ENCODE results near the gene DNER. TPM values are rescaled to one million over a fixed set of nuclear protein-coding genes. Genes with fewer than 3 reads are reported as not detected.

Gene DNER
- total and polyA plus RNA-seq, 2 experiments from 2014 or later = not detected

GRCh38 chr2:229610872-229611271, 103.5 kb downstream of the DNER start:
- DNase-seq (ENCODE audit: low read depth in 1 of 2, low spot score in 1 of 2) = peak in 1 of 2 donors; percentile 48
- Histone ChIP-seq H3K4me1 (ENCODE audit: low read depth) (no peaks in the 10 kb centered on the region), H3K36me3 (no peaks in the 10 kb centered on the region), H3K4me3 (no peak overlapping the region), H3K27ac (no peak overlapping the region), H3K9me3 (ENCODE audit: low read depth) (no peaks in the 10 kb centered on the region), H3K27me3 (no peaks in the 10 kb centered on the region)
- TF ChIP-seq CTCF (IDR thresholded peaks at IDR 0.05; ENCODE audit: low read depth, low read length) = no peak

- Histone ChIP-seq H3K27ac (no peak overlapping the region), H3K36me3 (no peaks in the 10 kb centered on the region), H3K27me3 (no peaks in the 10 kb centered on the region), H3K4me1 (ENCODE audit: low read depth) (no peaks in the 10 kb centered on the region), H3K4me3 (no peak overlapping the region), H3K9me3 (ENCODE audit: low read depth) (no peaks in the 10 kb centered on the region)
- no peak for TF ChIP-seq CTCF (IDR thresholded peaks at IDR 0.05; ENCODE audit: low read depth, low read length)
- peak in 1 of 2 donors; percentile 65 for DNase-seq (ENCODE audit: low read depth in 1 of 2, low spot score in 1 of 2)
These were observed 104.0 kb downstream of the DNER start for GRCh38 chr2:229610333-229610732.

GRCh38 chr2:229601936-229602335, 112.4 kb downstream of the DNER start:
- H3K27ac ChIP-seq = no peak overlapping the region
- TF ChIP-seq CTCF (IDR thresholded peaks at IDR 0.05; ENCODE audit: low read depth, low read length) = no peak
- no peaks in the 10 kb centered on the region for H3K4me1 ChIP-seq (ENCODE audit: low read depth)
- H3K27me3 ChIP-seq = no peaks in the 10 kb centered on the region
- no peak overlapping the region for H3K4me3 ChIP-seq
- no peak for DNase-seq (ENCODE audit: low read depth in 1 of 2, low spot score in 1 of 2)
- H3K36me3 ChIP-seq = no peaks in the 10 kb centered on the region
- no peaks in the 10 kb centered on the region for H3K9me3 ChIP-seq (ENCODE audit: low read depth)

- H3K36me3 ChIP-seq = no peaks in the 10 kb centered on the region
- TF ChIP-seq CTCF (IDR thresholded peaks at IDR 0.05; ENCODE audit: low read depth, low read length) = no peak
- no peak overlapping the region for H3K4me3 ChIP-seq
- H3K9me3 ChIP-seq (ENCODE audit: low read depth) = no peaks in the 10 kb centered on the region
- no peaks in the 10 kb centered on the region for H3K4me1 ChIP-seq (ENCODE audit: low read depth)
- H3K27me3 ChIP-seq = no peaks in the 10 kb centered on the region
- DNase-seq (ENCODE audit: low read depth in 1 of 2, low spot score in 1 of 2) = no peak
- H3K27ac ChIP-seq = no peak overlapping the region
These were observed 113.0 kb downstream of the DNER start for GRCh38 chr2:229601396-229601795.

- no peak for TF ChIP-seq CTCF (IDR thresholded peaks at IDR 0.05; ENCODE audit: low read depth, low read length)
- Histone ChIP-seq H3K27ac (no peak overlapping the region), H3K27me3 (no peaks in the 10 kb centered on the region), H3K9me3 (ENCODE audit: low read depth) (no peaks in the 10 kb centered on the region), H3K4me3 (no peak overlapping the region), H3K36me3 (no peaks in the 10 kb centered on the region), H3K4me1 (ENCODE audit: low read depth) (no peaks in the 10 kb centered on the region)
- DNase-seq (ENCODE audit: low read depth in 1 of 2, low spot score in 1 of 2) = no peak
These were observed 116.1 kb downstream of the DNER start for GRCh38 chr2:229598227-229598626.

- Histone ChIP-seq H3K36me3 (no peaks in the 10 kb centered on the region), H3K4me3 (no peak overlapping the region), H3K27ac (no peak overlapping the region), H3K4me1 (ENCODE audit: low read depth) (no peaks in the 10 kb centered on the region), H3K9me3 (ENCODE audit: low read depth) (no peaks in the 10 kb centered on the region), H3K27me3 (no peaks in the 10 kb centered on the region)
- DNase-seq (ENCODE audit: low read depth in 1 of 2, low spot score in 1 of 2) = no peak
- no peak for TF ChIP-seq CTCF (IDR thresholded peaks at IDR 0.05; ENCODE audit: low read depth, low read length)
These were observed 117.6 kb downstream of the DNER start for GRCh38 chr2:229596796-229597195.

All from cardiac muscle cell (in vitro differentiated cells and primary cell).